Adrenal gland (tissue), 12 donors: ENCODE measurements around the gene DIRAS2. TPM values are rescaled to one million over a fixed set of nuclear protein-coding genes. Genes with fewer than 3 reads are reported as not detected.

Source experiments
- DNase-seq, 7 donors: peaks; one replicate each; pipeline ENCODE4 v3.0.0-alpha.2; 2019 to 2020
- H3K27ac ChIP-seq, 5 donors: fragments of 200-600 bp; sonication (generic) in 4 of 5; 1 replicate in 3 of 5; 2 replicates in 2 of 5; pipeline versions ENCODE4 v1.5.1 to v1.8.0; 2016 to 2020; ENCODE audit warnings: mild to moderate bottlenecking in 1 of 5
- H3K27me3 ChIP-seq: fragments of 200-600 bp; 2 replicates; pipeline ENCODE4 v1.8.0; 2021
- H3K36me3 ChIP-seq, 2 donors: fragments of 200-600 bp; replicated peaks in 1 of 2; 1 replicate in 1 of 2; 2 replicates in 1 of 2; pipeline versions ENCODE4 v1.5.1 to v1.8.0; 2018 to 2022
- H3K4me1 ChIP-seq, 2 donors: fragments of 200-600 bp; replicated peaks in 1 of 2; 1 replicate in 1 of 2; 2 replicates in 1 of 2; pipeline versions ENCODE4 v1.5.1 to v1.8.0; 2018 to 2021
- H3K4me3 ChIP-seq, 4 donors: fragments of 200-600 bp; sonication (generic) in 3 of 4; one replicate each; pipeline ENCODE4 v1.5.1; 2016 to 2018
- H3K9me3 ChIP-seq, 3 donors: fragments of 200-600 bp; sonication (generic) in 1 of 3; replicated peaks in 1 of 3; 1 replicate in 2 of 3; 2 replicates in 1 of 3; pipeline versions ENCODE4 v1.5.1 to v1.8.0; 2016 to 2021
- POLR2A ChIP-seq, 2 donors: fragments of 450-650 bp; IDR thresholded peaks; one replicate each; pipeline ENCODE4 v1.6.1; 2017; ENCODE audit warnings: antibody characterized with exemption in 2 of 2, mild to moderate bottlenecking in 2 of 2, moderate library complexity in 1 of 2
- WGBS, 4 donors: extraction: QIAGEN DNeasy Blood & Tissue Kit in 2 of 4; methylation state at CpG; one replicate each; pipeline versions ENCODE4 v1.1.5 to v1.1.7; 2013 to 2017; 5-methylcytosine and 5-hydroxymethylcytosine counted together
- intact Hi-C, 2 donors: fragments of 100-400 bp; cut with DNase I; formaldehyde crosslinking; loops; one replicate each; pipeline versions ENCODE4 v1.14.1 to v1.15.0; 2022 to 2023
- polyA plus RNA-seq, 3 donors: library from polyadenylated mRNA; stranded (reverse); fragments of 200-250 nt in 2 of 3; fragments of 350-450 nt in 1 of 3; fragmentation: Illumina TruSeq in 1 of 3; extraction: RNeasy Lipid Tissue Mini Kit (QIAGEN cat#74804) in 1 of 3; gene quantifications; one replicate each; pipeline ENCODE4 v1.2.3, GENCODE V29; 2013 to 2014
- total RNA-seq, 9 donors: library from RNA; depleted of rRNA in 4 of 9; stranded (reverse); fragments of >200 nt in 4 of 9; fragments of 120-200 nt in 1 of 9; fragmentation: NEBNext Ultra II Directional in 1 of 9; extraction: Animal tissue kit (Norgen Biotek cat#: 25700) in 1 of 9; gene quantifications; one replicate each; pipeline versions ENCODE4 v1.1.0 to v1.2.4, GENCODE V29; 2013 to 2023
- TF ChIP-seq, protein P1 (sequence below), 6 experiments: fragments of 450-650 bp in 4 of 6; fragments of 200-600 bp in 2 of 6; sonication (generic) in 1 of 6; IDR thresholded peaks; 1 replicate in 5 of 6; 2 replicates in 1 of 6; pipeline versions ENCODE4 v1.5.1 to v1.8.0; 2016 to 2021; ENCODE audit warnings: antibody characterized with exemption in 6 of 6, mild to moderate bottlenecking in 2 of 6, moderate library complexity in 1 of 6
- donor health status: healthy with polysubstance abuse.
- donor health status: Bipolar disorder and iron deficiency.
- donor health status: DM: yes; HTN: yes; CAD: no.
- donor health status: DM: no; HTN: no; CAD: no.
- donor health status: DM: no; HTN: no; CAD: no.
- donor health status: DM: yes; HTN: yes; CAD: no.

The DIRAS2 gene
- total and polyA plus RNA-seq, 12 donors = 0.06 to 3.1 (median 1.2) TPM; not detected in 3

DNA sequence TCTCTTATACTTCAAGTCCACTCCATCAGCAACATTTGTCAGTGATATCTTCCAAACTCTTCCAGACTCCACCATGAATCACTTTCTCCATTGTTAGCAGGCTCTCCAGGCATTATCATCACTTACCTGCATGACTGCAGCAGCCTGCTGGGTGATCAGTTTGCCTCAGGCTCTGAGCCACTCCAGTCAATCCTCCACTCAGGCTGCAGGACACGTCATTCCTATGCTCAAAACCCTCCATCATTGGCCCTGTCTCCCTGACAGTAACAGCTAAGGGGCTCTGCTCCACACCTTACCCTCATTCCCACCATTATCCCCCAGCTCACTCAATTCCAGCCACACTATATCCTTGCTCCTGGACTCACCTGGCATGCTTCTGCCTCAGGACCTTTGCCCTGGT, 10.7 kb downstream of the DIRAS2 start:
- 60 to 75% (median 67%) methylated on average over 1 of the region's 1 CpG for WGBS, 4 donors
- no peak for DNase-seq

GRCh38 chr9:90629991-90630390, 12.6 kb downstream of the DIRAS2 start:
- no peak overlapping the region for H3K27ac ChIP-seq
- no peaks in the 10 kb centered on the region for H3K9me3 ChIP-seq
- no peak for DNase-seq
- no peaks in the 10 kb centered on the region for H3K36me3 ChIP-seq
- 67 to 75% (median 72%) methylated on average over 3 of the region's 3 CpGs for WGBS, 4 donors
- H3K4me1 ChIP-seq = no peaks in the 10 kb centered on the region
- H3K27me3 ChIP-seq = peaks cover 7% of the 10 kb centered on the region
- no peak overlapping the region for H3K4me3 ChIP-seq
- intact Hi-C loops = no loop called here
- TF ChIP-seq, protein P1, sequence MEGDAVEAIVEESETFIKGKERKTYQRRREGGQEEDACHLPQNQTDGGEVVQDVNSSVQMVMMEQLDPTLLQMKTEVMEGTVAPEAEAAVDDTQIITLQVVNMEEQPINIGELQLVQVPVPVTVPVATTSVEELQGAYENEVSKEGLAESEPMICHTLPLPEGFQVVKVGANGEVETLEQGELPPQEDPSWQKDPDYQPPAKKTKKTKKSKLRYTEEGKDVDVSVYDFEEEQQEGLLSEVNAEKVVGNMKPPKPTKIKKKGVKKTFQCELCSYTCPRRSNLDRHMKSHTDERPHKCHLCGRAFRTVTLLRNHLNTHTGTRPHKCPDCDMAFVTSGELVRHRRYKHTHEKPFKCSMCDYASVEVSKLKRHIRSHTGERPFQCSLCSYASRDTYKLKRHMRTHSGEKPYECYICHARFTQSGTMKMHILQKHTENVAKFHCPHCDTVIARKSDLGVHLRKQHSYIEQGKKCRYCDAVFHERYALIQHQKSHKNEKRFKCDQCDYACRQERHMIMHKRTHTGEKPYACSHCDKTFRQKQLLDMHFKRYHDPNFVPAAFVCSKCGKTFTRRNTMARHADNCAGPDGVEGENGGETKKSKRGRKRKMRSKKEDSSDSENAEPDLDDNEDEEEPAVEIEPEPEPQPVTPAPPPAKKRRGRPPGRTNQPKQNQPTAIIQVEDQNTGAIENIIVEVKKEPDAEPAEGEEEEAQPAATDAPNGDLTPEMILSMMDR (IDR thresholded peaks at IDR 0.05) = no peak
- no peak for TF ChIP-seq POLR2A (IDR thresholded peaks at IDR 0.05)

More for the DNA sequence above, 10.7 kb downstream of the DIRAS2 start:
- TF ChIP-seq, protein P1 (IDR thresholded peaks at IDR 0.05) = no peak
- no peak for TF ChIP-seq POLR2A (IDR thresholded peaks at IDR 0.05)
- Histone ChIP-seq H3K27ac (no peak overlapping the region), H3K4me1 (no peaks in the 10 kb centered on the region), H3K36me3 (no peaks in the 10 kb centered on the region), H3K27me3 (peaks cover 7% of the 10 kb centered on the region), H3K9me3 (no peaks in the 10 kb centered on the region), H3K4me3 (no peak overlapping the region)
- intact Hi-C loops = no loop called here

DNA sequence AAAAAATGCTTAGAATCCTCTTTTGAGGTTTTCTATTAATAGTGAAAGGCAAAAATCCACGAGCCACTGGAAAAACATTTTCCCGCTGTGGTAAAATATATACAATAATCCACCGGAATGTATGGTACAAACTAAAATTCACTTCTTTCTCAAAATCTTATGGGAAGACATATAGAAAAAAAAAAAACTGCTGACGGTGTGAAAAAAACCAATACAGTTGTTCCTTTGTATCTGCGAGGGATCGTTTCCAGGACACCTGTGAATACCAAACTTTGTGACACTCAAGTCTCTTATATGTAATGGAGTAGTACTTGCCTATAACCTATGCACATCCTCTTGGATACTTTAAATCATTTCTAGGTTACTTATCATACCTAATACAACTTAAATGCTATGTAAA, 13.3 kb downstream of the DIRAS2 start:
- no peak for DNase-seq
- no peaks in the 10 kb centered on the region for H3K4me1 ChIP-seq
- no peak overlapping the region for H3K4me3 ChIP-seq
- no peak overlapping the region for H3K27ac ChIP-seq
- H3K27me3 ChIP-seq = peaks cover 7% of the 10 kb centered on the region
- 79 to 91% (median 89%) methylated on average over 6 of the region's 6 CpGs for WGBS, 4 donors
- intact Hi-C loops = no loop called here
- no peak for TF ChIP-seq POLR2A (IDR thresholded peaks at IDR 0.05)
- TF ChIP-seq, protein P1 (IDR thresholded peaks at IDR 0.05) = no peak
- no peaks in the 10 kb centered on the region for H3K9me3 ChIP-seq
- no peaks in the 10 kb centered on the region for H3K36me3 ChIP-seq

DNA sequence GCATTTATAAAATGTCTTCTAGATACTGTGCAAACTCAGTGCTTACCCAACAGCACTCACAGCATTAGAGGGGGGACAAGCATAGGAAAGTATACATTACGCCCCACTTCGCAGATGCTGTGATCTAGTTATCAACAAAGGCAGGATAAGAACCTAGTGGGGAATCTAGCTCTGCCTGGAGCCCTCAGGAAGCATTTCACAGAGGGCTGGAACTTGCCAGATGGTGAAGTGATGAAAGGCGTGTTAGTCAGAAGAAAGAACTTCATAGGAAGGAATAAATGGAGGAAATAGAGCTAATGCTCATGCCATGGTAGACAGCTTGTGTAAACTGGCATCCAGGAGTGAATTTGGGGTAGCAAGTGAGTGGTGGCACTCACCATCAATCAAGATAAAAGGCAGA, 25.8 kb downstream of the DIRAS2 start:
- TF ChIP-seq POLR2A (IDR thresholded peaks at IDR 0.05) = no peak
- TF ChIP-seq, protein P1 (IDR thresholded peaks at IDR 0.05) = no peak
- intact Hi-C loops = no loop called here
- WGBS, 4 donors = 74 to 85% (median 81%) methylated on average over 3 of the region's 3 CpGs

More for the DNA sequence above, 25.8 kb downstream of the DIRAS2 start:
- Histone ChIP-seq H3K27me3 (peaks cover 6% of the 10 kb centered on the region), H3K4me1 (no peaks in the 10 kb centered on the region), H3K27ac (no peak overlapping the region), H3K36me3 (no peaks in the 10 kb centered on the region), H3K4me3 (no peak overlapping the region), H3K9me3 (no peaks in the 10 kb centered on the region)
- no peak for DNase-seq
